Type B pancreatic cell (in vitro differentiated cells): ENCODE measurements around the gene MCF2L. TPM values are rescaled to one million over a fixed set of nuclear protein-coding genes. Genes with fewer than 3 reads are reported as not detected.

Experiments
- DNase-seq: peaks from one replicate; pipeline ENCODE4 v3.0.0; 2021; ENCODE audit warnings: mixed read lengths; ENCODE audit not compliant: unreplicated experiment; ENCODE audit errors: extremely low spot score
- H3K27ac Mint-ChIP-seq: 2 replicates; pipeline ENCODE4 v1.8.0; 2021; ENCODE audit warnings: mild to moderate bottlenecking, mixed read lengths
- H3K27me3 Mint-ChIP-seq: 2 replicates; pipeline ENCODE4 v1.8.0; 2021; ENCODE audit warnings: mixed read lengths
- H3K36me3 Mint-ChIP-seq: 2 replicates; pipeline ENCODE4 v1.8.0; 2021; ENCODE audit warnings: mixed read lengths
- H3K4me1 Mint-ChIP-seq: one replicate; pipeline ENCODE4 v1.8.0; 2021; ENCODE audit warnings: mixed read lengths; ENCODE audit not compliant: unreplicated experiment
- H3K4me3 Mint-ChIP-seq: 2 replicates; pipeline ENCODE4 v1.8.0; 2021; ENCODE audit warnings: mild to moderate bottlenecking, mixed read lengths
- H3K9me3 Mint-ChIP-seq: 2 replicates; pipeline ENCODE4 v1.8.0; 2021; ENCODE audit warnings: mixed read lengths
- CTCF ChIP-seq: fragments of 200-600 bp; sonication (generic); conservative IDR thresholded peaks from 2 replicates; pipeline ENCODE4 v1.5.0; 2021; ENCODE audit warnings: antibody characterized with exemption, mild to moderate bottlenecking
- total RNA-seq: library from RNA; stranded (reverse); gene quantifications from 2 replicates; pipeline ENCODE4 v1.2.1, GENCODE V29; 2021; ENCODE audit warnings: low replicate concordance

MCF2L gene
- total RNA-seq, 1 donor from 2014 or later: 46.9 TPM

- Mint-ChIP-seq H3K4me3 (no peak overlapping the region), H3K27ac (no peak overlapping the region), H3K9me3 (no peaks in the 10 kb centered on the region), H3K36me3 (peaks cover 4% of the 10 kb centered on the region), H3K4me1 (no peaks in the 10 kb centered on the region), H3K27me3 (no peaks in the 10 kb centered on the region)
- no peak for DNase-seq
- no peak for TF ChIP-seq CTCF
Measured at GRCh38 chr13:113044391-113045114, 75.5 kb downstream of the MCF2L start.

GRCh38 chr13:113045251-113046127 is 76.5 kb downstream of the MCF2L start:
- no peak for DNase-seq
- H3K27me3 Mint-ChIP-seq: no peaks in the 10 kb centered on the region
- no peaks in the 10 kb centered on the region for H3K9me3 Mint-ChIP-seq
- TF ChIP-seq CTCF: no peak
- peaks cover 4% of the 10 kb centered on the region for H3K36me3 Mint-ChIP-seq
- no peaks in the 10 kb centered on the region for H3K4me1 Mint-ChIP-seq
- no peak overlapping the region for H3K4me3 Mint-ChIP-seq
- H3K27ac Mint-ChIP-seq: no peak overlapping the region

- TF ChIP-seq CTCF: no peak
- Mint-ChIP-seq H3K9me3 (no peaks in the 10 kb centered on the region), H3K27ac (no peak overlapping the region), H3K4me3 (no peak overlapping the region), H3K36me3 (peaks cover 4% of the 10 kb centered on the region), H3K27me3 (no peaks in the 10 kb centered on the region), H3K4me1 (no peaks in the 10 kb centered on the region)
- no peak for DNase-seq
Measured at GRCh38 chr13:113046128-113046882, 77.3 kb downstream of the MCF2L start.

GRCh38 chr13:113046883-113047244 is 77.8 kb downstream of the MCF2L start:
- no peaks in the 10 kb centered on the region for H3K9me3 Mint-ChIP-seq
- DNase-seq: no peak
- H3K4me3 Mint-ChIP-seq: no peak overlapping the region
- no peaks in the 10 kb centered on the region for H3K27me3 Mint-ChIP-seq
- H3K4me1 Mint-ChIP-seq: no peaks in the 10 kb centered on the region
- TF ChIP-seq CTCF: no peak
- no peak overlapping the region for H3K27ac Mint-ChIP-seq
- peaks cover 4% of the 10 kb centered on the region for H3K36me3 Mint-ChIP-seq

GRCh38 chr13:113047587-113047986 is 78.6 kb downstream of the MCF2L start:
- H3K4me3 Mint-ChIP-seq: no peak overlapping the region
- no peaks in the 10 kb centered on the region for H3K9me3 Mint-ChIP-seq
- H3K27me3 Mint-ChIP-seq: peaks cover under 1% of the 10 kb centered on the region
- H3K27ac Mint-ChIP-seq: no peak overlapping the region
- H3K36me3 Mint-ChIP-seq: peaks cover 5% of the 10 kb centered on the region
- DNase-seq: no peak
- H3K4me1 Mint-ChIP-seq: no peaks in the 10 kb centered on the region
- no peak for TF ChIP-seq CTCF
